PC-3 (cell line): ENCODE results near the gene DPY30.

ENCODE experiments used
- EZH2 ChIP-seq: fragments of 300-600 bp; sonication (generic); IDR thresholded peaks from one replicate; pipeline ENCODE4 v1.6.1; 2017; ENCODE audit warnings: antibody characterized with exemption, mild to moderate bottlenecking, low read length; ENCODE audit not compliant: unreplicated experiment
- EZH2phosphoT487 ChIP-seq: fragments of 300-600 bp; sonication (generic); IDR thresholded peaks from 2 replicates; pipeline ENCODE4 v1.6.1; 2018; ENCODE audit warnings: mild to moderate bottlenecking, antibody characterized with exemption, low read length, borderline replicate concordance
- TF ChIP-seq, protein P1 (sequence below): fragments of 300-600 bp; sonication (generic); conservative IDR thresholded peaks from 2 replicates; pipeline ENCODE4 v1.5.1; 2017; ENCODE audit warnings: antibody characterized with exemption, low read depth, mild to moderate bottlenecking, low read length

DNA sequence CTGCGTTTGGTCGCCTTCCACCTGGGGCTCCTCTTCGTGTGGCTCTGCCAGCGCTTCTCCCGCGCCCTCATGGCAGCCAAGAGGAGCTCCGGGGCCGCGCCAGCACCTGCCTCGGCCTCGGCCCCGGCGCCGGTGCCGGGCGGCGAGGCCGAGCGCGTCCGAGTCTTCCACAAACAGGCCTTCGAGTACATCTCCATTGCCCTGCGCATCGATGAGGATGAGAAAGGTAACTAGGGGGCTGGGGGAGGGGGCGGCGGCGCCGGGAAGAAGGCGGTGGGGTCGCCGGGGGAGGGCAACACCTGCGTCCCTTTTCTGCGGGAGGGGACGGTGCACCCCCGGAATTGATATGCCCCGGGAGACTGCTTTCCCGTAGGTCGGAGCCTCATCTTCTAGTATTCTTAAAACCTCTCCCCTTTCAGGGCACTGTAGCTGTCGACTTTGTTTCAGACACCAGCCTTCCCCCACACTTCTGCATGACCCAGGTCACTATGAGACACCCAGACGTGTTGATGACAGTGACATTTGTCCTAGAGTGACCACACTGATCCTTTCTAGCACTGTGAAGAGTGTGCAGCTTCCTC lies 24.5 kb upstream of the DPY30 start:
- TF ChIP-seq EZH2 (no peak), EZH2phosphoT487 (no peak)
- TF ChIP-seq, protein P1, sequence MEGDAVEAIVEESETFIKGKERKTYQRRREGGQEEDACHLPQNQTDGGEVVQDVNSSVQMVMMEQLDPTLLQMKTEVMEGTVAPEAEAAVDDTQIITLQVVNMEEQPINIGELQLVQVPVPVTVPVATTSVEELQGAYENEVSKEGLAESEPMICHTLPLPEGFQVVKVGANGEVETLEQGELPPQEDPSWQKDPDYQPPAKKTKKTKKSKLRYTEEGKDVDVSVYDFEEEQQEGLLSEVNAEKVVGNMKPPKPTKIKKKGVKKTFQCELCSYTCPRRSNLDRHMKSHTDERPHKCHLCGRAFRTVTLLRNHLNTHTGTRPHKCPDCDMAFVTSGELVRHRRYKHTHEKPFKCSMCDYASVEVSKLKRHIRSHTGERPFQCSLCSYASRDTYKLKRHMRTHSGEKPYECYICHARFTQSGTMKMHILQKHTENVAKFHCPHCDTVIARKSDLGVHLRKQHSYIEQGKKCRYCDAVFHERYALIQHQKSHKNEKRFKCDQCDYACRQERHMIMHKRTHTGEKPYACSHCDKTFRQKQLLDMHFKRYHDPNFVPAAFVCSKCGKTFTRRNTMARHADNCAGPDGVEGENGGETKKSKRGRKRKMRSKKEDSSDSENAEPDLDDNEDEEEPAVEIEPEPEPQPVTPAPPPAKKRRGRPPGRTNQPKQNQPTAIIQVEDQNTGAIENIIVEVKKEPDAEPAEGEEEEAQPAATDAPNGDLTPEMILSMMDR, result no peak
